ENCODE data around the gene C1D. TPM values are rescaled to one million over a fixed set of nuclear protein-coding genes. Genes with fewer than 3 reads are reported as not detected.
"Not testable (repeated sequence)": the region's sequence is repeated elsewhere in the genome, so short reads cannot be mapped to it uniquely, and the experiment has no call there.

C1D gene
- total RNA-seq, 4 donors from 2014 or later, result 25.0 to 36.8 (median 33.7) TPM

DNA sequence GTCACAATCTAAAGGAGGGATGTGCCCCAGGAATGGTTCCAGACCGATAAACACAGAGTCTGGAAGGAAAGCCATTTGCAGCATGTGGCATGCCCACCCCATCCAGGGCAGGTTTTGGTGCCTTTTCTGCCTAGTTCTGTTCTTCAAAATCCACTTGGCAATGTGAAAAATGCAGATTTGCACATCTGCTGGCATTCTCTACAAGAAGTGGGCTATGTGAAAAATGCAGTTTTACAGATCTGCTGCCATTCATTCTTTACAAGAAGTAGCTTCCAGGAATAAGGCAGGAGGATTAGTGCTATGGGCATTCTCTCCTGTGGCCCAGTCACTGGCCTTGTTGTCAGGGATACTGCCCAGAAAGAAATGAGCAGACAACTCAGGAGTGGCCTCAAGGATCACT lies 68.1 kb downstream of the C1D start:
- TF ChIP-seq, protein P1, sequence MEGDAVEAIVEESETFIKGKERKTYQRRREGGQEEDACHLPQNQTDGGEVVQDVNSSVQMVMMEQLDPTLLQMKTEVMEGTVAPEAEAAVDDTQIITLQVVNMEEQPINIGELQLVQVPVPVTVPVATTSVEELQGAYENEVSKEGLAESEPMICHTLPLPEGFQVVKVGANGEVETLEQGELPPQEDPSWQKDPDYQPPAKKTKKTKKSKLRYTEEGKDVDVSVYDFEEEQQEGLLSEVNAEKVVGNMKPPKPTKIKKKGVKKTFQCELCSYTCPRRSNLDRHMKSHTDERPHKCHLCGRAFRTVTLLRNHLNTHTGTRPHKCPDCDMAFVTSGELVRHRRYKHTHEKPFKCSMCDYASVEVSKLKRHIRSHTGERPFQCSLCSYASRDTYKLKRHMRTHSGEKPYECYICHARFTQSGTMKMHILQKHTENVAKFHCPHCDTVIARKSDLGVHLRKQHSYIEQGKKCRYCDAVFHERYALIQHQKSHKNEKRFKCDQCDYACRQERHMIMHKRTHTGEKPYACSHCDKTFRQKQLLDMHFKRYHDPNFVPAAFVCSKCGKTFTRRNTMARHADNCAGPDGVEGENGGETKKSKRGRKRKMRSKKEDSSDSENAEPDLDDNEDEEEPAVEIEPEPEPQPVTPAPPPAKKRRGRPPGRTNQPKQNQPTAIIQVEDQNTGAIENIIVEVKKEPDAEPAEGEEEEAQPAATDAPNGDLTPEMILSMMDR (IDR thresholded peaks at IDR 0.05), result no peak

GRCh38 chr2:67994069-67994468 lies 68.7 kb downstream of the C1D start:
- not testable (repeated sequence) for DNase-seq (ENCODE audit: low spot score); ATAC-seq (ENCODE audit: low FRiP score)

More for the DNA sequence above, 68.1 kb downstream of the C1D start:
- ATAC-seq (ENCODE audit: low FRiP score), result no peak
- DNase-seq (ENCODE audit: low spot score), result no peak

DNA sequence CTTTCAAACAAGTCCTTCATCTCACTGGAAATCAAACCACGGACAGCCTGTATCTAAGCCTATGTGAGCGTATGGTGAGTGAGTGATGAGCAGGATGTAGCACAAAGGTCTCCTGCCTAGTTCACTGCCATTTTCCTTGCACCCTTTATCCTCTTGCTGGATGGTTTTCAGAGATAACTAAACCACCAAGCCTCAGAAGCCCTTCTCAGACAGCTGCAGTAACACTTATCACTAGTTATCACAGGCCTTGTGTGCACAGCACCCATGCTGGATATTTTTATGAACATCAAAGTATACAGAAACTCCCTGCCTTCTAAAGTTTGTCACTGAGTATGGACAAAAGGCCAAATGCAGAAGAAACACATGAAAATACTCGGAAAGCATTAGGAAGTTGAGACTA lies 69.5 kb downstream of the C1D start:
- no peak for DNase-seq (ENCODE audit: low spot score)
- no peak for ATAC-seq (ENCODE audit: low FRiP score)
- TF ChIP-seq, protein P1 (IDR thresholded peaks at IDR 0.05), result no peak

DNA sequence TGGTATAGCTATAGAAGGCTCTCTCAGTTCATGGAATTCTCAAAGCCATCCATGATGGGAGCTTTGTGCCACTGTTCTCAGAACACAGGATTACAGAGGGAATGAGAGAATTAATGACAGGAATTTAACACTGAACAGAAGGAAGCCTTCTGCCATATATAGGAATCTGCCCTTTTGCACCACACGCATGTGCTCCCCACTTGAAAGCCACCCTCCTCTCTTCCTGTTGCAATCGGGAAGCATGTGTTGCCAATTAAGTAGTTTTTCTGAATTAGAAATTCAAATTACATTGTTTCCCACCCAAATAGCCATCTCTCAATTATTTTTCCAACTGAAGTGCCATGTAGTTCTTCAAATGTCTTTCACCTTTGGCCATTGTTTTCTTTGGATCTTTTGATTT lies 71.3 kb downstream of the C1D start:
- ATAC-seq (ENCODE audit: low FRiP score), result no peak
- no peak for DNase-seq (ENCODE audit: low spot score)
- TF ChIP-seq, protein P1 (IDR thresholded peaks at IDR 0.05), result no peak

Other genes starting within 250 kb of the C1D start
- gene PNO1, start 94.9 kb upstream of the C1D start, total RNA-seq, result 10 to 100 TPM; 13.4 to 65.9 (median 21.9) TPM
- 10 to 100 TPM; 34.0 to 44.9 (median 39.9) TPM for gene PPP3R1, start 189.5 kb upstream of the C1D start, total RNA-seq

Measured in omental fat pad (tissue), 4 donors.